EL (cell line): ENCODE results near the gene KRTAP5-8.
"Not testable (repeated sequence)": the region's sequence is repeated elsewhere in the genome, so short reads cannot be mapped to it uniquely, and the experiment has no call there.

ENCODE experiments used
- DNase-seq: peaks from one replicate; pipeline ENCODE4 v3.0.0-alpha.2; 2016

The KRTAP5-8 gene

GRCh38 chr11:71575723-71576424 lies 38.0 kb downstream of the KRTAP5-8 start:
- DNase-seq: no peak

- DNase-seq: not testable (repeated sequence)
Measured at GRCh38 chr11:71576688-71577465, 39.1 kb downstream of the KRTAP5-8 start.

GRCh38 chr11:71577469-71578004 lies 39.7 kb downstream of the KRTAP5-8 start:
- DNase-seq: no peak

- not testable (repeated sequence) for DNase-seq
Measured at GRCh38 chr11:71579513-71579912, 41.7 kb downstream of the KRTAP5-8 start.

GRCh38 chr11:71580057-71581003 lies 42.5 kb downstream of the KRTAP5-8 start:
- DNase-seq: peak; percentile 67

GRCh38 chr11:71581826-71582225 lies 44.0 kb downstream of the KRTAP5-8 start:
- DNase-seq: no peak

GRCh38 chr11:71582309-71582895 lies 44.6 kb downstream of the KRTAP5-8 start, which contains the start of gene KRTAP5-11:
KRTAP5-11 (minus strand) TSS chr11:71582875; CDS start chr11:71582837, 38 bp downstream.
- DNase-seq: no peak

- DNase-seq: not testable (repeated sequence)
Measured at GRCh38 chr11:71582969-71583368, 45.1 kb downstream of the KRTAP5-8 start.

GRCh38 chr11:71585673-71586072 lies 47.8 kb downstream of the KRTAP5-8 start:
- DNase-seq: not testable (repeated sequence)

GRCh38 chr11:71588314-71588713 lies 50.5 kb downstream of the KRTAP5-8 start:
- DNase-seq: peak; percentile 23
